Activated CD8-positive, alpha-beta memory T cell treated with anti-CD3 and anti-CD28 coated beads for 4 hours (primary cell): ENCODE data around the gene C1QTNF9.
"Not testable (repeated sequence)": the region's sequence is repeated elsewhere in the genome, so short reads cannot be mapped to it uniquely, and the experiment has no call there.

Experiments used
- DNase-seq, 2 donors: peaks; one replicate each; pipeline ENCODE4 v3.0.0-alpha.2; 2020; ENCODE audit warnings: low read depth in 2 of 2

Gene C1QTNF9, protein sequence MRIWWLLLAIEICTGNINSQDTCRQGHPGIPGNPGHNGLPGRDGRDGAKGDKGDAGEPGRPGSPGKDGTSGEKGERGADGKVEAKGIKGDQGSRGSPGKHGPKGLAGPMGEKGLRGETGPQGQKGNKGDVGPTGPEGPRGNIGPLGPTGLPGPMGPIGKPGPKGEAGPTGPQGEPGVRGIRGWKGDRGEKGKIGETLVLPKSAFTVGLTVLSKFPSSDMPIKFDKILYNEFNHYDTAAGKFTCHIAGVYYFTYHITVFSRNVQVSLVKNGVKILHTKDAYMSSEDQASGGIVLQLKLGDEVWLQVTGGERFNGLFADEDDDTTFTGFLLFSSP

GRCh38 chr13:24309300-24309699 lies at the start of gene C1QTNF9:
TSS of gene C1QTNF9 (plus strand) at chr13:24309580. CDS start at chr13:24316004, 6,424 bp downstream.
- DNase-seq, result not testable (repeated sequence)

DNA sequence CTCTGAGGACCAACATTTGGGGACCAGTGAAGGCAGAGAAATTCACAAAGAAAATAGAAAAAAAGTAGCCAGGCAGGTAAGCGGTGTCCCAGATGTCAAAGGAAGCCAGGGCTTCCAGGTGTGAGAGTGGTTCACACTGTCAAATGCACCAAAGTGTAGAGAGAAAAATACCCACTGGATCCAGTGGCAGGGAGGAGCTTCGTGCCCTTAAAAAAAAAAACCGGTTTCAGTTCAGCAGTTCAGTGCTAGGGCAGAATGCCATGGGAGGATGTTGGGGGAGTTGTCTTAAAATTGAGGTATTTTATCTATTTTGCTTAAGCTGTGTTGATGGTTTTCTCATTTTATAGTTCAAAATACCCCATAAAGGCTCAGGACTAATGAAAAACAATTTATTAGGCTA lies 47.8 kb upstream of the C1QTNF9 start:
- DNase-seq, result no peak

- no peak for DNase-seq
Observed at GRCh38 chr13:24263632-24264031, 45.7 kb upstream of the C1QTNF9 start.

GRCh38 chr13:24264976-24265375 lies 44.4 kb upstream of the C1QTNF9 start:
- peak in 1 of 2 donors; percentile 47 for DNase-seq

DNA sequence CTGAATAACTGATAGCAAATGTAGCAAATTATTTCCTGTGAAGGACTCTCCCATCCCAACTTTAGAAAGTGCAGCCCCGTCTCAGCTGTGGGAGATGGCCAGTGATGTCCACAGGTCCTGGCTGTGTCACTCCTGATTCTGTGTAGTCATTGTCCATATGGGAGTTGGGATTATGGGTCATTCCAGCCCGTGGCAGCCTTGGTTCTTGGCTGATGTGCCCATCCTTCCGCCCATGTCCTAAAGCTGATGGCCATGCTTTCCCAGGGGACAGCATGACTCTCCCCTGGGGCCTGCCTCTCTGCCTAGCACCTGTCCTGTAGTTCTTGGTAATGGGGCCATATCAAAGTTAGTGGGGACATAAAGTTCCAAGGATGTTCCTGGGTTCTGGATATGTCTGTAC lies 43.9 kb upstream of the C1QTNF9 start:
- DNase-seq, result no peak

GRCh38 chr13:24267274-24267673 lies 42.1 kb upstream of the C1QTNF9 start:
- DNase-seq, result no peak

DNA sequence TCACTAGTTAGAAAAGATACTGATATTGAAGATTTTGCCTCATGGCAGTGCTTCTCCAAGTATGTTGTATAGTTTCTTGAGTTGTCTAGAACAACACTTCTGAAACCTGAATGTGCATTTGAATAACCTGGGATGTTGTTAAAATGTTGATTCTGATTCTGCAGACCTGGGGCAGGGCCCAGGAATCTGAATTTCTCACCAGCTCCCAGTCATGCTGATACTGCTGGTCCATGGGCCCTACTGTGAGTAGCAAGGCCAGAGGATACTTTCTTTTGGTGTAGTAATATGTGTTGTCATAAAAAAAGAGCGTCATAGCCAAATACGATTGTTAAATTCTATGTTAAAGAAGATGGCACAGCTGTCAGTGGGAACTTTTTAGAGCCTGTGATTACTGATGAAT lies 41.6 kb upstream of the C1QTNF9 start:
- no peak for DNase-seq

DNA sequence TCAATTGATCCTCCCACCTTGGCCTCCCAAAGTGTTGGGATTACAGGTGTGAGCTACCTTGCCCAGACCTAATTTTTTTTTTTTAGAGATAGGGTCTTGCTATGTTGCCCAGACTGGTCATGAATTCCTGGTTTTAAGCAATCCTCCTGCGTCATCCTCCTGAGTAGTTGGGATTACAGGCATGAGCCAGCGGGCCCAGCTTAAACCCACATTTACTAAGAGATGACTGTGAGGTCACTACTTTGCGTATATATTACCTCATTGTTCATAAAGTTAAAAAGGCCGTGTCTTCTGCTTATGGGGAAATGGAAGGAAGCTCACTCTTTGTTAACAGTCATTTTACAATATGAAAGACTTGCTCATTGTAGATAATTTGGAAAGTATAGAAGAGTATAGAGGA lies 39.6 kb upstream of the C1QTNF9 start:
- no peak for DNase-seq

GRCh38 chr13:24270639-24271141 lies 38.7 kb upstream of the C1QTNF9 start:
- no peak for DNase-seq

DNA sequence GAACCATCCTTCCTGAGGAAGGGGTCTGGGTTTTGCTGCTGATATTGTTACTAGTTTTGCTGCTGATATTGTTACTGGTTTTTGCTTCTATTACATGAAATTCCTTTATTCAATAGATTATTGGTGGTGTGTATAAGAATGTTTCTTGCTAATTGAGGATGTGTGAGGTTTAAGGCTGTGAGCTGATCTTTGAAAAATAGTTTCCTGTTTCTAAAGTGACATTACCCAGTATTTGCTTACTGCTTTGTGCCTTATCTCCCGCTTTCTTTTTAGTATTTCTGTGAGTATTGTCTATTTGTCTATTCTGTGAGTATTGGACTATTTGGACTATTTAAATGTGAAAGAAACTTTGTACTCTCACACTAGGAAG lies 38.2 kb upstream of the C1QTNF9 start:
- no peak for DNase-seq

GRCh38 chr13:24271601-24272451 lies 37.6 kb upstream of the C1QTNF9 start:
- no peak for DNase-seq

- no peak for DNase-seq
Observed at GRCh38 chr13:24272452-24273161, 36.8 kb upstream of the C1QTNF9 start.

GRCh38 chr13:24273926-24274325 lies 35.5 kb upstream of the C1QTNF9 start:
- DNase-seq, result no peak

DNA sequence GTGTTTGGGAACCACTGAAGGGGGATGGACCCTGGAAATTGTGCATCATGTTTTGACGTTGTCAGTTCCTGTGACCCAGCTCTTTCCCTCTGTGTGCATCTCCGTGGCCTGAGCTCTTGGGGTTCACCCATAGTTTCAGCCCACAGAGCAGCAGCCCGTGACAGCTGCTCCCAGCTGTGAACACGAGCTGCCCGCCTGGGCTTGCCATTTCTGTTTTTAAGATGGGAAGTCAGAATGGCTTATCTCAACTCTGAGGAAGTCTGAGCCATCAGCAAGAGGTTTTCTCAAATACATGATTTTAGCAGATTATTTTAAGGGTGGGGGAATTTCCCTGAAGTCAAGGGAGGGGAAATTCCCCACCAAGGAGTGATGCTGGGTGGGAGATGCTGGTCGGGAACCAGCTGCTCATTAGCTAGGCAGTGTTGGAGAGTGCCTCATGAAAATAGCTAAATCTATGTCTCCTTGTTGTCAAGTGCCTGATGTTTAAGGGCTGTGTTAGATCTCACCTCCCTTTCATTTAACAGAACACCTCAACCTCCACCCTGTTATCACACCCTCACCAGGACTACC lies 34.8 kb upstream of the C1QTNF9 start:
- DNase-seq, result peak in 1 of 2 donors; percentile 72

DNA sequence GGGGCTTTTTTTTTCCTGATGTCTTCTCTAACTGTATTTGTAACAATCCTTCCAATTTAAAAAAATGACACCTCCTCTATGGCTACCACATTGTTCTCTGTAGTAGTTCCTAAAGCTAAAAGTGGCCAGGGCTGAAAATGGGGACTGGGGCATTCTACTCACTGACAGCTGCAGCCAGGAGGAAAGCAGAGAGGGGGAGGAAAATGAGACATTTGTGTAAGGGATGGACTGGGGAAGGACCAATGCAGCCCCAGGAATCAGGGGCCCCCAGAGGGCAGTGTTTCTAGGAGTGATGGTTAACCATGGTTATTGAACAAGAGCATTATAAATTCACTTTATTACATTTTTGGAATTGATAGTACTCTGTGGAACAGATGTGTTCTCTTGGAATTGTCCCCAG lies 34.3 kb upstream of the C1QTNF9 start:
- DNase-seq, result no peak

DNA sequence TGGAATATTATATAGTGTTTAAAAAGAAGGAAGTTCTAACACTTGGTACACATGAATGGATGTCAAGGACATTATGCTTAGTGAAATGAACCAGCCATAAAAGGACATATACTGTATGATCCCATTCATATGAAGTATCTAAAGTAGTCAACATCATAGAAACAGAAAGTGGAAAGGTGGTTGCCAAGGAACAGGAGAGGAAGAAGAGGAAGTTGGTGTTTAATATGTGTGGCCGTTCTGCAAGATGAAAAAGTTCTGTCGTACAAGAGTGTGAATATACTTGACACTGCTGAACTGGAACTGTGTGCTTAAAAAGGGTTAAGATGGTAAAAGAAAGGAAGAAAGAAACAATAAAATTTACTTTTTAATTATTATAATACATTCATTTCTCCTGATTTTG lies 33.1 kb upstream of the C1QTNF9 start:
- no peak for DNase-seq

DNA sequence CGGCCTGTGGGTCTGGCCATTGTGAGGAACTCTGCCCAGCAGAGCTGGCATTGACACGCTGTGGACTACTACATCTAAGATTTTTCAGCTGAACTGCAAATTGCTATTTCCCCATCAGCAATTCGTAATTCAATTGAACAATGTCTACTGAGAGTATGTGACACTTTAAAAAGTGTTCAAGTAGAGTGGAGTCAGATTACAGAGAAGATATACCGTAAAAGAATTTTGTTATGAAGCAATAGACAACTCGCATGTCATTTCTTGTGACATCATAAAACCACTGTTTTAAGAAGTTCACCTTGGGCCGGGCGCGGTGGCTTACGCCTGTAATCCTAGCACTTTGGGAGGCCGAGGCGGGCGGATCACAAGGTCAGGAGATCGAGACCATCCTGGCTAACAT lies 32.5 kb upstream of the C1QTNF9 start:
- DNase-seq, result no peak

- no peak for DNase-seq
Observed at GRCh38 chr13:24277761-24278160, 31.6 kb upstream of the C1QTNF9 start.

DNA sequence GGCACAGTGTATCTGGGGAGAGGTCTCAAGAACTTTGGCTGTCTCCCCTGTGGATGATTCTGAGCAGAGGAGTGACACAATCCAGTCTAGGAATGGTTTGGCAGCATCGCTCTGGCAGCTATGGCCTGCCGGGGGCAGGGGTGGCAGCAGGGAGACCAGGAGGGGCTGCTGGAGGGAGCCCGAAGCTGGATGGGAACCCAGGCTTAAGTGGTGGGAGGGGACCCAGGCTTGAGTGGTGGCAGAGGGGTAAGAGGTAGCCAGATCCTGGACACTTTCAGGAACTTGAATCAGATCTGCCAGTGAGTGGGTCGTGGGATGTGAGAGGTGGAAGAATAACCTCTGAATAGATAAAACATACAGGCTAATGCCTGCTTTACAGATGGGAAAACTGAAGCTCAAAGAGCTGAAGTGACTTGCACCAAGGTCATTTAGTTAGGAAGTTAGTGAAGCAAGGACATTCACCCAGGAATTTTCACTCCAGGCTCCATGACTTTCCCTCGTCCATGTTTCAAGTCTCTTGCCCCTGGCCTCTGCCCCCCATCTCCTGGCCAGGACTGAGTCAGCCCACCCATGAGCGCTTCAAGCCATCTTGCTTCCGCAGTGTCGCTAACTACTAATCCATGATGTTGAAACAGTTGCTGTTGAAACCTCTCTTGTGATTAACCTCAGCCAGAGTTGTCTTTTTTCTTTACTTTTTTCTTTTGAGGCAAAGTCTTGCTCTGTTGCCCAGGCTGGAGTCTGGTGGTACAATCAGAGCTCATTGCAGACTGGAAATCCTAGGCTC lies 29.9 kb upstream of the C1QTNF9 start:
- DNase-seq, result no peak

GRCh38 chr13:24280720-24281119 lies 28.7 kb upstream of the C1QTNF9 start:
- DNase-seq, result no peak
